Astrocyte (in vitro differentiated cells and primary cell): ENCODE measurements around the gene ZNF692. TPM values are rescaled to one million over a fixed set of nuclear protein-coding genes. Genes with fewer than 3 reads are reported as not detected.

Source experiments
- DNase-seq: peaks from one replicate; pipeline ENCODE4 v3.0.0-alpha.2; 2010; ENCODE audit warnings: low read depth
- FAIRE-seq: peaks from 2 replicates; lab custom pipeline; 2011; peaks lifted over from hg19 to GRCh38; lab: Jason Lieb, UNC
- H2AFZ ChIP-seq: 2 replicates; pipeline ENCODE4 v1.6.0; 2012; ENCODE audit warnings: low read depth, low read length, inconsistent platforms
- H3K27ac ChIP-seq: 2 replicates; pipeline ENCODE4 v1.5.1; 2011; ENCODE audit warnings: low read depth, low read length, inconsistent platforms
- H3K27me3 ChIP-seq: 2 replicates; pipeline ENCODE4 v1.6.0; 2011; ENCODE audit warnings: low read length, inconsistent platforms; ENCODE audit not compliant: insufficient read depth
- H3K36me3 ChIP-seq: 2 replicates; pipeline ENCODE4 v1.5.1; 2011; ENCODE audit warnings: low read length, inconsistent platforms; ENCODE audit not compliant: insufficient read depth
- H3K4me1 ChIP-seq: 2 replicates; pipeline ENCODE4 v1.5.1; 2011; ENCODE audit warnings: low read length, inconsistent platforms; ENCODE audit not compliant: insufficient read depth
- H3K4me2 ChIP-seq: 2 replicates; pipeline ENCODE4 v1.6.0; 2012; ENCODE audit warnings: low read length, inconsistent platforms
- H3K4me3 ChIP-seq: 2 replicates; pipeline ENCODE4 v1.5.1; 2011; ENCODE audit warnings: low read depth, mild to moderate bottlenecking, low read length, inconsistent platforms; ENCODE audit not compliant: insufficient read depth
- H3K79me2 ChIP-seq: 2 replicates; pipeline ENCODE4 v1.6.0; 2012; ENCODE audit warnings: mild to moderate bottlenecking, low read length, inconsistent platforms; ENCODE audit not compliant: insufficient read depth
- H3K9ac ChIP-seq: 2 replicates; pipeline ENCODE4 v1.6.0; 2012; ENCODE audit warnings: mild to moderate bottlenecking, low read length, inconsistent platforms
- H3K9me3 ChIP-seq: 2 replicates; pipeline ENCODE4 v1.5.1; 2012; ENCODE audit warnings: low read depth, mild to moderate bottlenecking, low read length, inconsistent platforms; ENCODE audit not compliant: insufficient read depth
- H4K20me1 ChIP-seq: 2 replicates; pipeline ENCODE4 v1.6.0; 2012; ENCODE audit warnings: low read length, inconsistent platforms; ENCODE audit not compliant: insufficient read depth
- H3K27ac Mint-ChIP-seq: one replicate; pipeline ENCODE4 v1.8.0; 2021; ENCODE audit warnings: mild to moderate bottlenecking, mixed read lengths; ENCODE audit not compliant: unreplicated experiment
- H3K27me3 Mint-ChIP-seq: one replicate; pipeline ENCODE4 v1.8.0; 2021; ENCODE audit warnings: low read depth, mixed read lengths; ENCODE audit not compliant: unreplicated experiment
- H3K36me3 Mint-ChIP-seq: one replicate; pipeline ENCODE4 v1.8.0; 2021; ENCODE audit warnings: low read depth, mixed read lengths; ENCODE audit not compliant: unreplicated experiment
- H3K4me1 Mint-ChIP-seq: one replicate; pipeline ENCODE4 v1.8.0; 2021; ENCODE audit warnings: low read depth, mixed read lengths; ENCODE audit not compliant: unreplicated experiment
- H3K4me3 Mint-ChIP-seq: one replicate; pipeline ENCODE4 v1.8.0; 2021; ENCODE audit warnings: mild to moderate bottlenecking, moderate library complexity, mixed read lengths; ENCODE audit not compliant: unreplicated experiment
- H3K9me3 Mint-ChIP-seq: one replicate; pipeline ENCODE4 v1.8.0; 2021; ENCODE audit warnings: mild to moderate bottlenecking, mixed read lengths; ENCODE audit not compliant: unreplicated experiment
- CTCF ChIP-seq: IDR thresholded peaks from 2 replicates; pipeline ENCODE4 v1.5.1; 2011; ENCODE audit warnings: low read depth, mild to moderate bottlenecking, inconsistent platforms, low read length, moderate library complexity; ENCODE audit not compliant: insufficient read depth
- EZH2 ChIP-seq: IDR thresholded peaks from 2 replicates; pipeline ENCODE4 v1.6.1; 2012; ENCODE audit warnings: mild to moderate bottlenecking, low read length, inconsistent platforms; ENCODE audit not compliant: insufficient read depth
- total RNA-seq: library from RNA; stranded (reverse); gene quantifications from 2 replicates; pipeline ENCODE4 v1.2.1, GENCODE V29; 2021

The ZNF692 gene
- total RNA-seq, 1 donor from 2014 or later, result 41.4 TPM

GRCh38 chr1:248857201-248857600, 1.7 kb downstream of the ZNF692 start:
- no peaks in the 10 kb centered on the region for H3K9me3 Mint-ChIP-seq
- Histone ChIP-seq H4K20me1 (peaks cover 12% of the 10 kb centered on the region), H3K4me1 (peaks cover 16% of the 10 kb centered on the region), H3K27ac (no peak overlapping the region), H3K36me3 (no peaks in the 10 kb centered on the region), H3K9me3 (no peaks in the 10 kb centered on the region), H3K79me2 (peaks cover 14% of the 10 kb centered on the region), H2AFZ (no peak overlapping the region), H3K4me2 (peak overlapping the region; percentile 91), H3K27me3 (no peaks in the 10 kb centered on the region), H3K4me3 (peak overlapping the region; percentile 55), H3K9ac (peak overlapping the region; percentile 80)
- FAIRE-seq, result no peak
- H3K4me3 Mint-ChIP-seq, result peak overlapping the region; percentile 88
- peaks cover 10% of the 10 kb centered on the region for H3K4me1 Mint-ChIP-seq
- TF ChIP-seq EZH2 (no peak), CTCF (no peak)
- no peaks in the 10 kb centered on the region for H3K27me3 Mint-ChIP-seq
- DNase-seq, result no peak
- H3K36me3 Mint-ChIP-seq, result peaks cover 13% of the 10 kb centered on the region
- H3K27ac Mint-ChIP-seq, result no peak overlapping the region

GRCh38 chr1:248856176-248856575, 2.7 kb downstream of the ZNF692 start:
- Histone ChIP-seq H3K4me2 (no peak overlapping the region), H3K4me1 (peaks cover 16% of the 10 kb centered on the region), H3K27ac (no peak overlapping the region), H3K4me3 (no peak overlapping the region), H3K9ac (no peak overlapping the region), H4K20me1 (peaks cover 20% of the 10 kb centered on the region), H3K9me3 (no peaks in the 10 kb centered on the region), H3K27me3 (no peaks in the 10 kb centered on the region), H3K36me3 (no peaks in the 10 kb centered on the region), H2AFZ (no peak overlapping the region), H3K79me2 (peaks cover 14% of the 10 kb centered on the region)
- H3K27ac Mint-ChIP-seq, result no peak overlapping the region
- DNase-seq (no peak), FAIRE-seq (no peak)
- H3K36me3 Mint-ChIP-seq, result peaks cover 13% of the 10 kb centered on the region
- H3K4me3 Mint-ChIP-seq, result no peak overlapping the region
- TF ChIP-seq EZH2 (no peak), CTCF (no peak)
- H3K27me3 Mint-ChIP-seq, result no peaks in the 10 kb centered on the region
- peaks cover 10% of the 10 kb centered on the region for H3K4me1 Mint-ChIP-seq
- no peaks in the 10 kb centered on the region for H3K9me3 Mint-ChIP-seq

GRCh38 chr1:248855580-248855979, 3.3 kb downstream of the ZNF692 start:
- Mint-ChIP-seq H3K4me3 (no peak overlapping the region), H3K27ac (no peak overlapping the region), H3K4me1 (peaks cover 10% of the 10 kb centered on the region), H3K36me3 (peaks cover 13% of the 10 kb centered on the region), H3K9me3 (no peaks in the 10 kb centered on the region), H3K27me3 (no peaks in the 10 kb centered on the region)
- H3K27ac ChIP-seq, result no peak overlapping the region
- no peak overlapping the region for H3K4me3 ChIP-seq
- H3K27me3 ChIP-seq, result no peaks in the 10 kb centered on the region
- FAIRE-seq (no peak), DNase-seq (no peak)
- no peak overlapping the region for H3K9ac ChIP-seq
- no peaks in the 10 kb centered on the region for H3K9me3 ChIP-seq
- TF ChIP-seq CTCF, result no peak
- no peak for TF ChIP-seq EZH2
- no peak overlapping the region for H3K4me2 ChIP-seq
- peaks cover 14% of the 10 kb centered on the region for H3K79me2 ChIP-seq
- no peak overlapping the region for H2AFZ ChIP-seq
- no peaks in the 10 kb centered on the region for H3K36me3 ChIP-seq
- peaks cover 16% of the 10 kb centered on the region for H3K4me1 ChIP-seq
- peaks cover 22% of the 10 kb centered on the region for H4K20me1 ChIP-seq
